HEK293 (cell line): ENCODE measurements around the gene TBC1D8.

Experiments used
- CTCF ChIA-PET: fragments of 350-600 bp; formaldehyde crosslinking; extraction: SDS; loops from one replicate; lab custom pipeline; 2021; ENCODE audit warnings: antibody characterized with exemption; lab: Yijun Ruan, JAX
- POLR2A ChIA-PET: fragments of 300-600 bp; formaldehyde crosslinking; extraction: SDS; loops from one replicate; lab custom pipeline; 2020; ENCODE audit warnings: antibody characterized with exemption, inconsistent platforms; lab: Yijun Ruan, JAX
- H3K27ac ChIP-seq: fragments of 200-500 bp; sonication (Bioruptor generic); 2 replicates; pipeline ENCODE4 v1.5.1; 2014; ENCODE audit warnings: low read depth, low read length, control low read depth, inconsistent platforms; ENCODE audit errors: extremely low read depth
- H3K36me3 ChIP-seq, 2 experiments: fragments of 200-500 bp in 1 of 2; sonication (Bioruptor generic) in 1 of 2; 1 replicate in 1 of 2; 2 replicates in 1 of 2; pipeline ENCODE4 v1.5.1; 2014 to 2017; ENCODE audit warnings: inconsistent platforms in 2 of 2, low read length in 2 of 2; ENCODE audit not compliant: control insufficient read depth in 2 of 2, insufficient read depth in 1 of 2
- H3K4me1 ChIP-seq: fragments of 200-500 bp; sonication (Bioruptor generic); 2 replicates; pipeline ENCODE4 v1.5.1; 2014; ENCODE audit warnings: mild to moderate bottlenecking, low read length, inconsistent platforms; ENCODE audit not compliant: control insufficient read depth, insufficient read depth
- H3K4me3 ChIP-seq: 2 replicates; pipeline ENCODE4 v1.5.1; 2011; ENCODE audit warnings: low read depth, mild to moderate bottlenecking, control low read depth, low read length, moderate library complexity
- H3K9me3 ChIP-seq: fragments of 200-500 bp; sonication (Bioruptor generic); 2 replicates; pipeline ENCODE4 v1.5.1; 2014; ENCODE audit warnings: low read depth, low read length, inconsistent platforms; ENCODE audit not compliant: control insufficient read depth, insufficient read depth
- HOXD13 ChIP-seq: sonication (generic); formaldehyde crosslinking; IDR thresholded peaks from 2 replicates; pipeline ENCODE4 v1.8.0; 2022; ENCODE audit warnings: missing genetic modification reagents, borderline replicate concordance
- TRIM28 ChIP-seq: IDR thresholded peaks from 2 replicates; pipeline ENCODE4 v1.6.1; 2011; ENCODE audit warnings: low read length, control low read depth, borderline replicate concordance
- YY2 ChIP-seq: fragments of 450-650 bp; formaldehyde crosslinking; IDR thresholded peaks from 2 replicates; pipeline ENCODE4 v1.5.1; 2016; ENCODE audit warnings: missing biosample characterization, missing genetic modification characterization
- ZNF16 ChIP-seq: fragments of 450-650 bp; formaldehyde crosslinking; IDR thresholded peaks from 2 replicates; pipeline ENCODE4 v1.5.1; 2016; ENCODE audit warnings: low read depth, missing biosample characterization, missing genetic modification characterization
- ZNF19 ChIP-seq: fragments of 450-650 bp; formaldehyde crosslinking; IDR thresholded peaks from 2 replicates; pipeline ENCODE4; 2016; ENCODE audit warnings: missing biosample characterization, missing genetic modification characterization, low read depth
- ZNF23 ChIP-seq: fragments of 450-650 bp; formaldehyde crosslinking; IDR thresholded peaks from 2 replicates; pipeline ENCODE4 v1.5.1; 2016; ENCODE audit warnings: missing biosample characterization, missing genetic modification characterization, borderline replicate concordance
- ZNF239 ChIP-seq: fragments of 450-650 bp; formaldehyde crosslinking; IDR thresholded peaks from 2 replicates; pipeline ENCODE4 v1.5.1; 2016; ENCODE audit warnings: missing biosample characterization, missing genetic modification characterization
- ZNF24 ChIP-seq: fragments of 450-650 bp; formaldehyde crosslinking; IDR thresholded peaks from 2 replicates; pipeline ENCODE4 v1.5.1; 2016; ENCODE audit warnings: missing biosample characterization, missing genetic modification characterization
- ZNF324 ChIP-seq: fragments of 450-650 bp; formaldehyde crosslinking; IDR thresholded peaks from 2 replicates; pipeline ENCODE4 v1.5.1; 2016; ENCODE audit warnings: missing biosample characterization, missing genetic modification characterization
- ZNF404 ChIP-seq: fragments of 450-650 bp; formaldehyde crosslinking; IDR thresholded peaks from 2 replicates; pipeline ENCODE4 v1.5.1; 2017; ENCODE audit warnings: missing biosample characterization, missing genetic modification characterization
- ZNF560 ChIP-seq: fragments of 450-650 bp; formaldehyde crosslinking; IDR thresholded peaks from 2 replicates; pipeline ENCODE4 v1.5.1; 2017; ENCODE audit warnings: missing biosample characterization, missing genetic modification characterization, borderline replicate concordance
- ZNF621 ChIP-seq: fragments of 450-650 bp; formaldehyde crosslinking; IDR thresholded peaks from 2 replicates; pipeline ENCODE4 v1.5.1; 2017; ENCODE audit warnings: missing biosample characterization, missing genetic modification characterization
- ZNF623 ChIP-seq: fragments of 450-650 bp; formaldehyde crosslinking; IDR thresholded peaks from 2 replicates; pipeline ENCODE4 v1.5.1; 2016; ENCODE audit warnings: missing biosample characterization, missing genetic modification characterization
- ZNF768 ChIP-seq: fragments of 450-650 bp; formaldehyde crosslinking; IDR thresholded peaks from 2 replicates; pipeline ENCODE4 v1.5.1; 2018; ENCODE audit warnings: missing biosample characterization, mild to moderate bottlenecking, missing genetic modification characterization
- ZNF776 ChIP-seq: fragments of 450-650 bp; formaldehyde crosslinking; IDR thresholded peaks from 2 replicates; pipeline ENCODE4 v1.5.0; 2017; ENCODE audit warnings: missing biosample characterization, missing genetic modification characterization, borderline replicate concordance
- TF ChIP-seq, protein P1 (sequence below): fragments of 450-650 bp; formaldehyde crosslinking; IDR thresholded peaks from 2 replicates; pipeline ENCODE4 v1.5.1; 2016; ENCODE audit warnings: missing biosample characterization, missing genetic modification characterization
- TF ChIP-seq, protein P2 (sequence below): fragments of 450-650 bp; formaldehyde crosslinking; IDR thresholded peaks from 2 replicates; pipeline ENCODE4 v1.5.1; 2016; ENCODE audit warnings: missing biosample characterization, missing genetic modification characterization
- TF ChIP-seq, protein P3 (sequence below): fragments of 450-650 bp; formaldehyde crosslinking; IDR thresholded peaks from 2 replicates; pipeline ENCODE4 v1.5.1; 2016; ENCODE audit warnings: missing biosample characterization, missing genetic modification characterization
- TF ChIP-seq, protein P4 (sequence below): fragments of 450-650 bp; formaldehyde crosslinking; IDR thresholded peaks from 2 replicates; pipeline ENCODE4 v1.5.1; 2016; ENCODE audit warnings: missing biosample characterization, missing genetic modification characterization

Gene TBC1D8

DNA sequence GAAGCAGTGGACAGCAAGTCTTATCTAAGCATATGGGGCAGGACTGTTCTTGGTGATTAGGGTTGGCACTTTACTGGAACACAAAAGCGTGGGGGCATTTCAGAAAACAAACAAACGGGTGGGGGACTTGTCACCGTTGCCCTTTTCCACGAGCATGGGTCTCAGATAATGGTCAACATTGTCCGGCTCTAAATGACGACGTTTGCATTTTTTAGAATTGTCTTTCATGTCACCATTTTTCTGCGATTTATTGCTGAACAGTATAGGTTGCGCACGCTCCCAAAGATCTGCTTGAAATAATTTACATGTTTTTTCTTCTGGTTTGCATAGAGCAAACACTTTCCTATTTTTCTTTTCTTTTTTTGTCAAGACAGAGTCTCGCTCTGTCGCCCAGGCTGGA lies 46.6 kb upstream of the TBC1D8 start:
- Histone ChIP-seq H3K27ac (no peak overlapping the region), H3K9me3 (no peaks in the 10 kb centered on the region), H3K4me1 (no peaks in the 10 kb centered on the region), H3K36me3 (no peaks in the 10 kb centered on the region), H3K4me3 (no peak overlapping the region)
- ChIA-PET POLR2A (no interaction called here), CTCF (interaction anchor here (1.8 kb wide), 1 partner anchor 9 kb away, joined by 4 read pairs; no protein-coding TSS in a partner anchor)
- TF ChIP-seq HOXD13 (CRISPR knock-in tag) (no peak), TRIM28 (no peak)

DNA sequence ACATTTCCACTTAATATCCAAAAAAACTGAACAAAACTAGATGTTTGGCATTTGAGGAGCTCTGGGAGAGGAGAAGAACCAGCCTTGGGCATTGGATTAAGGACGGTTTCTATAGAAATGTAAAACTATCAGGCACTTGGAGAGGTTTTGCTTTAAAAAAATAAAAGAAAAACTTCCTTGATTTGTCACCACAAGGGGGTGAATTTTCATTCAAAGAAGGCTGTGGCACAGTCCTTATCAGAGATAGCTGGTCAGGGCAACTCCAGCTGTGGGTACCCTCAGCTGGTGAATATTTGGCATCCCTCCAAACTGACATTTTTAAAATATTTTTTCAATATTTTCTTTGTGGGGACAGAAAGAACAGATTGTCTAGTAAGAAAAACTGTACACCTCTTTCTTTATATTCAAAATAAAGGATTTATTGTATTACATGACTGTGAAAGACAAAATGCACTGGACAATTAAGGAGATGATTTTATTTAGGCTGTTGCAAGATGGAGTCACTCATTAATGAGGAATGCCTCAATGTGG lies 46.1 kb upstream of the TBC1D8 start:
- TF ChIP-seq, protein P1, sequence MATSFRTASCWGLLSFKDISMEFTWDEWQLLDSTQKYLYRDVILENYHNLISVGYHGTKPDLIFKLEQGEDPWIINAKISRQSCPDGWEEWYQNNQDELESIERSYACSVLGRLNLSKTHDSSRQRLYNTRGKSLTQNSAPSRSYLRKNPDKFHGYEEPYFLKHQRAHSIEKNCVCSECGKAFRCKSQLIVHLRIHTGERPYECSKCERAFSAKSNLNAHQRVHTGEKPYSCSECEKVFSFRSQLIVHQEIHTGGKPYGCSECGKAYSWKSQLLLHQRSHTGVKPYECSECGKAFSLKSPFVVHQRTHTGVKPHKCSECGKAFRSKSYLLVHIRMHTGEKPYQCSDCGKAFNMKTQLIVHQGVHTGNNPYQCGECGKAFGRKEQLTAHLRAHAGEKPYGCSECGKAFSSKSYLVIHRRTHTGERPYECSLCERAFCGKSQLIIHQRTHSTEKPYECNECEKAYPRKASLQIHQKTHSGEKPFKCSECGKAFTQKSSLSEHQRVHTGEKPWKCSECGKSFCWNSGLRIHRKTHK = no peak
- TF ChIP-seq, protein P2, sequence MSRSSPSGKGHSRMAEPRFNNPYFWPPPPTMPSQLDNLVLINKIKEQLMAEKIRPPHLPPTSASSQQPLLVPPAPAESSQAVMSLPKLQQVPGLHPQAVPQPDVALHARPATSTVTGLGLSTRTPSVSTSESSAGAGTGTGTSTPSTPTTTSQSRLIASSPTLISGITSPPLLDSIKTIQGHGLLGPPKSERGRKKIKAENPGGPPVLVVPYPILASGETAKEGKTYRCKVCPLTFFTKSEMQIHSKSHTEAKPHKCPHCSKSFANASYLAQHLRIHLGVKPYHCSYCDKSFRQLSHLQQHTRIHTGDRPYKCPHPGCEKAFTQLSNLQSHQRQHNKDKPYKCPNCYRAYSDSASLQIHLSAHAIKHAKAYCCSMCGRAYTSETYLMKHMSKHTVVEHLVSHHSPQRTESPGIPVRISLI (tag by site-specific recombination) = no peak
- no peak for TF ChIP-seq ZNF16 (tag by site-specific recombination)
- TF ChIP-seq YY2 (tag by site-specific recombination) = no peak
- no peak for TF ChIP-seq ZNF404 (tag by site-specific recombination)
- no peaks in the 10 kb centered on the region for H3K4me1 ChIP-seq
- H3K9me3 ChIP-seq = no peaks in the 10 kb centered on the region
- POLR2A ChIA-PET = no interaction called here
- no peak overlapping the region for H3K4me3 ChIP-seq
- CTCF ChIA-PET = interaction anchor here (0.7 to 3.8 kb wide), 4 partner anchors 8 to 49 kb away, joined by 3 to 24 read pairs (median 4); no protein-coding TSS in a partner anchor
- no peaks in the 10 kb centered on the region for H3K36me3 ChIP-seq
- H3K27ac ChIP-seq = no peak overlapping the region

DNA sequence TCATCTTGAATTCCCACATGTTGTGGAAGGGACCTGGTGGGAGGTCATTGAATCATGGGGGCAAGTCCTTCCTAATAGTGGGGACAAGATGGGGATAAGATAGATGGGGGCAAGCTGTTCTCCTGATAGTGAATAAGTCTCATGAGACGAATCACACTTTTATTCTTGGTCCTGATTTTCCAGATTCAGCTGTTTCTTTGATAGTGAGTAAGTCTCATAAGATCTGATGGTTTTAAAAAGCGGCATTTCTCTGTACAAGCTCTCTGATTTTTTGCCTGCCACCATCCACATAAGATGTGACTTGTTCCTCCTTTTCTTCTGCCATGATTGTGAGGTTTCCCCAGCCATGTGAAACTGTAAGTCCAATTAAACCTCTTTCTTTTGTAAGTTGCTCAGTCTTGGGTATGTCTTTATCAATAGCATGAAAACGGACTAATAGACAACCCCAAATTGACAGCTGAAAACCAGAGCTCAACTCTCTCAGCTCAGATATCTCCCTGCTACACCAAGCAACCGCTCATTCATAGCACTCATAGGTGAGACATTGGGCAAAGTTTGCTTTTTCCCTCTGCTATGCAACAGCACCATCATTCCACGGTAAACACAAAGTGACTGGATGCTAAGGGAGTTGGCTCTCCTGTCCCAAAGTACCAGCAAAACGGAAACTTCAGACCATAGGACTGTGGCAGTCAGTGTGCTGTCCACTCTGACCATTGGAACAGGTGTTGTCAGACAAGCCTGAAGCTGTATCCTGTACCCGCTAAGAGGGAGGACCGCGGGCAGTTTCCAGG lies 44.9 kb upstream of the TBC1D8 start:
- ChIA-PET POLR2A (no interaction called here), CTCF (interaction anchor here (0.5 to 3.8 kb wide), 9 partner anchors 8 to 462 kb away, joined by 3 to 24 read pairs (median 3); no protein-coding TSS in a partner anchor)
- Histone ChIP-seq H3K9me3 (no peaks in the 10 kb centered on the region), H3K4me3 (no peak overlapping the region), H3K4me1 (no peaks in the 10 kb centered on the region), H3K36me3 (no peaks in the 10 kb centered on the region), H3K27ac (no peak overlapping the region)
- TF ChIP-seq ZNF621 = no peak
- no peak for TF ChIP-seq ZNF239 (tag by site-specific recombination)

DNA sequence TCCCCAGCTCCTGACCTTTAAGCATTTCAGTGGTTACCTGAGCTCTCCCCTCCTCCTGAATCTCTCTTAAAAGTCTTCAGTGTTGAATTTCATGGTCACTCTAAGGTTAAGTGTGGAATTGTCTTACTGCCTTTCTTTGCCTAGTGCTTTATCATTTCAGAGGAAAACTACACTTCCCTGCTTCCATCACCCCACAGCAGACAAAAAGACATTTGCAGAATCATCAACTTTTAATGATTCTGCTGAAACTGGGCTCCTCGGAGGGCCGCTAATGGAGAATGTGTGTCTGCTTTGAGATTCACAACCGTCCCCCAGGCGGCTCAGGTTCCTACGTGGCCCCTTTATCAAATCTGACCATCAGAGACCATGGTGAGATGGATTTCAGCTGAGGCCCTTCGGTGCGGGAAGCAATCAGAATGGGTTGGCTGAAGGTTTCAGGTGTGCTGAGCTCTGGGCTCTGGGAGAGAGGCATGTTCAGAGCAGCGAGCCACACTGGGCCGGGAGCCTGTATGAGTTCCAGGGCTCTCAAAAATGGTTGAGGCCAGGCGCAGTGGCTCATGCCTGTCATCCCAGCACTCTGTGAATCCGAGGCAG lies 41.9 kb upstream of the TBC1D8 start:
- H3K9me3 ChIP-seq = no peaks in the 10 kb centered on the region

More for the DNA sequence above, 41.9 kb upstream of the TBC1D8 start:
- POLR2A ChIA-PET = no interaction called here
- TF ChIP-seq, protein P3, sequence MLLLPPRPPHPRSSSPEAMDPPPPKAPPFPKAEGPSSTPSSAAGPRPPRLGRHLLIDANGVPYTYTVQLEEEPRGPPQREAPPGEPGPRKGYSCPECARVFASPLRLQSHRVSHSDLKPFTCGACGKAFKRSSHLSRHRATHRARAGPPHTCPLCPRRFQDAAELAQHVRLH = no peak
- TF ChIP-seq ZNF324 (tag by site-specific recombination) (no peak), ZNF560 (no peak), ZNF776 (tag by site-specific recombination) (no peak), ZNF23 (tag by site-specific recombination) (no peak), ZNF24 (no peak), ZNF623 (tag by site-specific recombination) (no peak), ZNF19 (tag by site-specific recombination) (no peak), ZNF768 (no peak)
- TF ChIP-seq, protein P4, sequence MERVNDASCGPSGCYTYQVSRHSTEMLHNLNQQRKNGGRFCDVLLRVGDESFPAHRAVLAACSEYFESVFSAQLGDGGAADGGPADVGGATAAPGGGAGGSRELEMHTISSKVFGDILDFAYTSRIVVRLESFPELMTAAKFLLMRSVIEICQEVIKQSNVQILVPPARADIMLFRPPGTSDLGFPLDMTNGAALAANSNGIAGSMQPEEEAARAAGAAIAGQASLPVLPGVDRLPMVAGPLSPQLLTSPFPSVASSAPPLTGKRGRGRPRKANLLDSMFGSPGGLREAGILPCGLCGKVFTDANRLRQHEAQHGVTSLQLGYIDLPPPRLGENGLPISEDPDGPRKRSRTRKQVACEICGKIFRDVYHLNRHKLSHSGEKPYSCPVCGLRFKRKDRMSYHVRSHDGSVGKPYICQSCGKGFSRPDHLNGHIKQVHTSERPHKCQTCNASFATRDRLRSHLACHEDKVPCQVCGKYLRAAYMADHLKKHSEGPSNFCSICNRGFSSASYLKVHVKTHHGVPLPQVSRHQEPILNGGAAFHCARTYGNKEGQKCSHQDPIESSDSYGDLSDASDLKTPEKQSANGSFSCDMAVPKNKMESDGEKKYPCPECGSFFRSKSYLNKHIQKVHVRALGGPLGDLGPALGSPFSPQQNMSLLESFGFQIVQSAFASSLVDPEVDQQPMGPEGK (tag by site-specific recombination) = no peak
- TF ChIP-seq, all 188 proteins: peak for 0
- Histone ChIP-seq H3K4me3 (no peak overlapping the region), H3K27ac (no peak overlapping the region), H3K36me3 (no peaks in the 10 kb centered on the region), H3K4me1 (no peaks in the 10 kb centered on the region)
- CTCF ChIA-PET = interaction anchor here (0.7 to 6.0 kb wide), 2 partner anchors 13 to 25 kb away, joined by 3 to 40 read pairs; no protein-coding TSS in a partner anchor
